Stimulated activated CD4-positive, alpha-beta T cell treated with anti-CD3 and anti-CD28 coated beads, TNF-alpha, amount 100 ng/mL, for 48 hours (primary cell): ENCODE measurements around the gene SLC5A9.
"Not testable (repeated sequence)": the region's sequence is repeated elsewhere in the genome, so short reads cannot be mapped to it uniquely, and the experiment has no call there.

Experiments used
- DNase-seq, 3 donors: peaks; one replicate each; pipeline ENCODE4 v3.0.0-alpha.2; 2020; ENCODE audit warnings: low read depth in 3 of 3

SLC5A9 gene

DNA sequence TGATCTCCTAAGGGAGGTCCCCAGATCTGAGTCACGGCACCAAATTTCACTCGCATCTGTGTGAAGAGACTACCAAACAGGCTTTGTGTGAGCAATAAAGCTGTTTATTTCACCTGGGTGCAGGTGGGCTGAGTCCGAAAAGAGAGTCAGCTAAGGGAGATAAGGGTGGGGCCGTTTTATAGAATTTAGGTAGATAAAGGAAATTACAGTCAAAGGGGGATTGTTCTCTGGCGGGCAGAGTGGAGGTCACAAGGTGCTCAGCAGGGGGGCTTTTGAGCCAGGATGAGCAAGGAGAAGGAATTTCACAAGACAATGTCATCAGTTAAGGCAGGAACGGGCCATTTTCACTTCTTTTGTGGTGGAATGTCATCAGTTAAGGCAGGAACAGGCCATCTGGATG lies 8.2 kb upstream of the SLC5A9 start:
- not testable (repeated sequence) for DNase-seq

DNA sequence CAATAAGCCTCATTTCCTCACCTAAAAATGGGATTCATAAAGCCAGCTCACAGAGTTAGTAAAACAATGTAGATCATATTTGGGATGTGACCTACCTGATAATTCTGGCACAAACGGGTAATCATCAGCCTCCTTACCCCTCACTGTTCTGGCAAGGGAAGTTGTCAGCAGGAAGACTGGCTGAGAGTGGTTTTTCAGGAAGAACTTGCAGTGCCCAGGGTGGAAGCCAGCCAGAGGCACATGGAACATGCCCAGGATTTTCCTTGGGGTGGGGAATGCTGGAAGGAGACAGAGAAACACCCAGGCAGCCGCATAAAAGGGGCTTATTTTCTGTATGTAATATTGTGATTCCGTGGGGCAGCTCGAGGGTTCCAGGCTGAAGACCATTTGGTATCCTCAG lies 7.7 kb upstream of the SLC5A9 start:
- DNase-seq, result no peak

DNA sequence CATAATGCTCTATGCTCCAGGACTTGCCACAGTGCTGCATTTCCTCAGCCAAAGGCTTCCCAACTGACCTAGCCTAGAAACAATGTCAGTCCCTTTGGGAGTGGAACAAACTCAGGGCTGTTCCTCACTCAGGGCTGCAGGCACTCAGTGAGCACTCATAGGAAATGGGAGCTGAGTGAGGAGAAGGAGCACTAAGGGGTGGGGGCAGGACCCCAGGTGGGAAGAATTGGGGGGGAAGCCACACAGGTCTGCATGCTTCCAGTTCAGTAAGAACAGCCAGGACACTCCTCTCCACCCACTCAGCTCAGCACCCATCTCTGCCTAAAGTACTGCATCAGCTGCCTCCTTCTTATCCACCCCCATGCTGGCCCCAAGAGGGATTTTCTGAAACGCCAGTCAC lies 7.3 kb upstream of the SLC5A9 start:
- no peak for DNase-seq

DNA sequence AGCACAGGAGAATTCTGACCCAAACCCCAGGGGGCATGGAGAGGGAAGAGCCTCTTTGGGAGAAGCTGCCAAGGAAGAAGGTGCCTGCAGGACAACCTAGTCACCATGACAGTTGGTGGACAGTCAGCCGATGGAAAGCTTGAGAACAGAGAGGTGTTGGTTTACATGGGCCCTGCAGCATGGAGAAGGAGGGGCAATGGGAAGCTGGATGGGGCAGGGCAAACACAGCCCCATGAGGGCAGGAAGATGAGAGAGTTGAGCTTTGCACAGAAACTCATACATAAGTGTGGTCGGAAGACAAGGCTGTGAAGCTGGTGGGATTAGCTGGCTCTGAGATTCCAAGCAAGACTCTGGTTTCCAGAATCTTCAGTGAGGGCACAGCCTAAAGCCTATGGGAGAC lies 6.6 kb upstream of the SLC5A9 start:
- DNase-seq, result no peak

DNA sequence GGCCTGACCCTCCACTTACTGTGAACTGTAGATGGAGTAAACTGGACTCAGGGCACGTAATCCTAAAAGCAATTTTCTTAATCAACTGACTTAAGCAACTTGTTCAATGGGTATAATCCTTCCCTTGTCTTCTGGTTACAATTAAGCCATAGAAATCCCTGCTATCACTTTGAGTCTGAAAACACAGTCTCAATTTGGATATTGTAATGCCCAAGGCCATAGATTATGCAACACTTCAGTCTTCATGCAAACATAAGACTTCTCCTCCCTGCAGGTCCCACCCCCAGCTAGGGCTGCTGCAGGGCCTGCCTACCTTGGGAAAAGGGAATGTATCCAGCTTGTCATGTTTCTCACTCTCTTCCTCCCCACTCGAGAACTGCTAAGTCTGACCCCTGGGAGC lies 6.2 kb upstream of the SLC5A9 start:
- DNase-seq, result no peak

DNA sequence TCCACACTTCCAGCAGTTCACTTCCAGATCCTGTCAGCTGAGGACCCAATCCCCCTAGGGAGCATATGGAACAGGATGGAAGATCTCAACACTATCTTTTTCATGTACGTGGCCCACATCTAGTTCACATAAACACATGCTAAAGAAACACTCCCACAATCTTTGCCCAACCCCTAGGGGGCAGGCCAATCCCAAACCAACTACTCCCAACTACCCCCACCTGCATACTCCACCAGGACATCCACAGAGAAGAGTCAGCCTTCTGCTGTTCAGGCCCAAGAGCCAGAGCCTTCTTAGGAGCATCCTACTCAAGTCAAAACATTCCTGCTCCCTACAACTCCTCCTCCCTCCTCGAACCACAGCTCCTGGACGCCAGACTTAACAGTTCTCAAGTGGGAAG lies 5.6 kb upstream of the SLC5A9 start:
- no peak for DNase-seq

DNA sequence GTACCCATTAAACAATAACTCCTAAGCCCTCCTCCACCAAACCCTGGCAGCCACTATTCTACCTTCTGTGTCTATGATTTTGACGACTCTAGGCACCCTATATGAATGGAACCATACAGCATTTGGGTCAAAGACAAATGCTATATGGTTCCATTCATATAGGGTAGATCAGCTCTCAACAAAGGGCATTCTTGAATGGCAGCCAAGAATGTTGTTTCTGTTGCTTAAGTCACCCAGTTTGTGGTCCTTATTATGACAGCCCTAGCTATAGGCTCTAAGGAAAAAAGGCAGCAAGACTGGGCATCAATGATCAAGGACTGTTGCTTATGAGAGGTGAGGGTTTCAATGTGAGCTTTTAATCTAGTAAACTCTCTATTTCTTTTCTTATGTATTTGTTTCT lies 4.7 kb upstream of the SLC5A9 start:
- DNase-seq, result no peak

DNA sequence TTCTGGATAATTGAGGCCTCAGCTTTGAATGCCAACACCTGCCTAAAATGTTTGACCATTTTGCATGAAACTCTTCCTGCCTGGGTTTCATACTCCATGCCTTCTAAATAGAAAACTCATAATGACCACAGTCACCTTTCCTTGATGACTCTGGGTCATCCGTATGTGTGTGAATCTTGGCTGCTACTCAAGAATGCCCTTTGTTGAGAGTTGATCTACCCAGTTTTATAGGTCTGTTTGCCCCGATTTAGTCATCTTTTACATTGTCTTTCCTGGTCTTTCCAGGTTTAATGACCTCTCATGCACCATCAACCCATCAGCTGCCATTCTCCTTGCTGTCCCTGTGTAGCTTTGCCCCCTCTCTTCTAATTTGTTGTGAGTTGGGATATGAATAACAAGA lies 2.7 kb upstream of the SLC5A9 start:
- no peak for DNase-seq

DNA sequence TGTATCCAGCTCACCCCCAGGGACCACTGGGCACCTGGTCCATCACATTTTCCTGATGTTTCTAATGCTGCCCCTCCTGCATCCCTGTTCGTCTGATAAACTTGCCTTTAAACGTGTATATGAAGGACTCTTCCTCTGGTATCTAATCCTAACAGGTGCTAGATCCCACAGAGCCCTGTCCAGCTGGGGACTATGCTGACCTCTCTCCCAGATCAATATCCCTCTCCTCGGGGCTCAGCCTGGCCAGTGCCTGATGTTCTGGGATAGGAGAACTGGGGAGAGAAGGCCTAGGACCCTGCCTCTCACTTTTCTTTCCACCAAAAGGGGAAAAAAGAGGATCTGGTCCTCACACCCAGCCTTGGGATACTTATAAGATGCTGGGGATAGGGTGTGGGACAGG lies 1.4 kb upstream of the SLC5A9 start:
- DNase-seq, result no peak

DNA sequence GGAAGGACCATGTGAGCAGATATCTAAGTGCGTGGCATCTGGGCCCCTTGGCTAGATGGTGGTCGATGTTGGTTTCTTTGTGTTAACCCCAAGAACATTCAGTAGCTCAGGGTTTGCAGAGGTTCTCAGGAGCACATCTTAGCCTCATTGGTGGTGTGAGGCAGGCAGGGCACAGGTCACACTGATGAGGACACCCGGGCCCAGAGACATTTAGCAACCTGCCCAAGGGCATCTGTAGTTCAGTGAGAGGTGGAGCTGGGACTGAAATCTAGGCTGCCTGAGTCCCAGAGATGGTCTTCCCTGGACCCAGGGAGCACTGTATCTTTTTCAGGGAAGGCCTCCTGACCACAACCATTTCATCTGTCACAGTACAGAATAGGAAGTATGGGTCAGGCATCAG lies 859 bp upstream of the SLC5A9 start:
- DNase-seq, result no peak

DNA sequence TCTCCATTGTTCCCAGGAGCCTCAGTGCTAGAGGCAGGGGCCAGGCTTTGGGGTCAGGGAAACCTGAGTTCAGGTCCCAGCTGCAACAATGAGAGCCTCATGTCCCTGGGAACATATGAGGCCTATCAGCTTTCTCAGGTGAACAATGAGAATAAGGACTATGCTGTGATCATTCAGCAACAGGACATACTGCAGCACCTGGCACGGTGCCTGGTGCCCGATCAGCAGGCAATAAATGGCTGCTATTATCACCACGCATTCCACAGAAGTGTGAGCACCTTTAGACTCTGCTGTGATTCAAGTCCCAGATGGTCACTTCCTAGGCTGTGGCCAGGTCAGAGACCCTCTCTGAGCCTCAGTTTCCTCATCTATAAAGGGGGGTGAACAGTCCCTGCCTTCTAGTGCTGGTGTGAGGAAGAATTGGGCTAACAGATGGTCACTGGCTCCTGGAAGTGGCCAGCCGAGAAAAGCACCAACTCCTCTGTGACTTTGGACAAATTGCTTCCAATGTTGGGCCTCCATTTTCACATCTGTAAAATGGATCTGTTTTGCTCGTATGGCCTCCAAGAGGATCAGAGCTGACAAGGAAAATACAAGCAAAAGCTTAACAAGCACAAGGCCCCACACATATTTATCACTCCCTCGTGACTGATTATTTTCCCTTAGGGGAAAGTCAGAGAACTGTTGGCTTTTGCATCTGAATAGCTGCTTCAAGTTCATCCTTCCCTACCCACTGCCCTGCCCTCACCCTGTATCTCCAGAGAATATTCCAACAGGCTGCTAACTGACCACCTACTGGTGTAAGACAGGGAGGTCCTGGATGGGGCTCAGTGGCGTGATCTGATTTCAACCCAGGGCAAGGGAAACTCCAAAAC lies 1.1 kb downstream of the SLC5A9 start:
- no peak for DNase-seq

DNA sequence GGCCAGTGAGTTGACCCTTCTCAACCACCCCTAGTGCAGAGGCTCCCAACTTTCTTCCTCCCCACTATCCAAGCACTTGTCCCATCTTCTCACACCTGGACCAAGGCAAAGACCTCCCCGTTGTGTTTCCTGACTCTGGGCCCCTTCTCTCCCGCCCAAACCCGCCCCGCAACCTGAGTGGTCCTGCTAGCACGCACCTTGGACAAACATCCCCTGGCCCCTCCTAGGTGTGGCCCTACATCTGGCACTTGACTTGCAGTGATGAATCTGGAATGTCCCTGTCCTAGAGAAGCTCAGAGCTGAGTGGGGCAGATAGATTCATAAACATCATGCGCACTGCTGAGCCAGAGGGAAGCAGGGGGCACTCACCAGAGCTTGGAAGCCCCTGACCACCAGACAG lies 2.3 kb downstream of the SLC5A9 start:
- DNase-seq, result no peak

DNA sequence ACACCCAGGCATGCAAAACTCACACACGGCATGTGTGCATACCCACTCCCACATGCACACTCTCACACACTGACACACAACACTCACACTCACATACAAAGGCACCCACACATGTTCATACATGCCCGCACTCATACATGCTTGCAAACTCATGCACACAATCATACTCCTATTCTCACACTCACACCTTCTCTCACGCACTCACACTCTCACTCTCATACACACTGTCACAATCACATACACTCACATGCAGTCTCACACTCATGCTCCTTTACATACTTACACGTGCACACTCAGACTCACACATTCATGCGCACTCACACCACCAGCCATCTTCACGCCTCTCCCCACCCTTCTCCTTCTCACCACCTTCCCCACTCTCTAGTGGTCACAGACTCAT lies 3.1 kb downstream of the SLC5A9 start:
- DNase-seq, result no peak

DNA sequence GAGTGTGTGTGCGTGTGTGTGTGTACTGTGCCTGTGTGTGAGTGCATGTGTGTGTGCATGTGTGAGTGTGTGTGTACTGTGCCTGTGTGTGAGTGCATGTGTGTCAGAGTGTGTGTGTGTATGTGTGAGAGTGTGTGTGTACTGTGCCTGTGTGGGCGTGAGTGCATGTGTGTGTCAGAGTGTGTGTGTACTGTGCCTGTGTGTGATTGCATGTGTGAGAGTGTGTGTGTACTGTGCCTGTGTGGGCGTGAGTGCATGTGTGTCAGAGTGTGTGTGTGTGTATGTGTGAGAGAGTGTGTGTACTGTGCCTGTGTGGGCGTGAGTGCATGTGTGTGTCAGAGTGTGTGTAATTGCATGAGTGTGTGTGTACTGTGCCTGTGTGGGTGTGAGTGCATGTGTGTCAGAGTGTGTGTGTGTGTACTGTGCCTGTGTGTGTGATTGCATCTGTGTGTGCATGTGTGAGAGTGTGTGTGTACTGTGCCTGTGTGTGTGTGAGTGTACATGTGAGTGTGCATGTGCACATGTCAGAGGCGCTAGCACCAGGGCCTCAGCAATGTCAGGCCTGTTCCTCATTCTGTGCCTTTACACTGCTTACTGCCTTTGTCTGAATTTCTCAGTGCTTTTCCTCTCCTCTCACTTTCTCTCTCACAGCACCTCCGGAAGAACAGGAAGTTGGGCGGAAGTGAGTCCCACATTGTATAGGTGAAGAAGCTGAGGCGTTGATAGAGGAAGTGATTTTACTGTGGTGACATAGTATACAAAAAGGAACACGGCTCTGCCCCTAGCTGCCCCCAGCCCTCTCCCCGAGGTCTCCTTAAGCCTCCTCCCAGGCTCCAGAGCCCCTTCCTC lies 4.9 kb downstream of the SLC5A9 start:
- DNase-seq, result no peak

DNA sequence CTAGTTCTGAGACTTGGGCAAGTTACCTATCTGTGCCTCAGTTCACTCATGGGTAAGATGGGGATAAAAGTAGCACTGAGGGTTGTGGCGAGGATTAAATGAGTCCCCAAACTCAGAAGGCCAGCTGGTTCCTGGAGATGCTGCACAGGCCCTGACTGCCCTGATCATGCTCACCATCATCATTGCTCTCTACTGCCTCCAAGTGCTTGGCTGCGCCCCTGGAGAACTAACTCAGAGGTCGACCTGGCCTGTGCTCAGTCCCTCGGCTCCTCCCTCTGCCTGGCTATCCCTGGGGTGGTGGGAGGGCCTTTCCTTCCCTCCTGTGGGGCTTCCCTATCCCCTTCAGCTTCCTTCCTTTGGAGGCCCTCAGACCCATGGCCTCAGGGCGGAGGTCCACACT lies 5.6 kb downstream of the SLC5A9 start:
- DNase-seq, result no peak

DNA sequence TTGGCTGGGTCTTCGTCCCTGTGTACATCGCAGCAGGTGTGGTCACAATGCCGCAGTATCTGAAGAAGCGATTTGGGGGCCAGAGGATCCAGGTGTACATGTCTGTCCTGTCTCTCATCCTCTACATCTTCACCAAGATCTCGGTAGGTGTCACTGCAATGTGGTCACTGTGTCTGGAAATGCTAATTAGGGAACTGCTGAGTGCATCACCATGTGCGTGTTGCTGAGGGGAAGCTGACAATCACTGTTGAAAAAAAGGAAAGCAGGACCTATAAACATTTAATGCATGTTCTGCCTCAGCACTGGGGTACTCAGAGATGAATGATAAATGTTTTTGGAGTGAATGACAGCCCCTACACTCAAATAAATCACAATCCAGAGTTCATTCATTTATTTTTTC lies 6.8 kb downstream of the SLC5A9 start:
- DNase-seq, result no peak

DNA sequence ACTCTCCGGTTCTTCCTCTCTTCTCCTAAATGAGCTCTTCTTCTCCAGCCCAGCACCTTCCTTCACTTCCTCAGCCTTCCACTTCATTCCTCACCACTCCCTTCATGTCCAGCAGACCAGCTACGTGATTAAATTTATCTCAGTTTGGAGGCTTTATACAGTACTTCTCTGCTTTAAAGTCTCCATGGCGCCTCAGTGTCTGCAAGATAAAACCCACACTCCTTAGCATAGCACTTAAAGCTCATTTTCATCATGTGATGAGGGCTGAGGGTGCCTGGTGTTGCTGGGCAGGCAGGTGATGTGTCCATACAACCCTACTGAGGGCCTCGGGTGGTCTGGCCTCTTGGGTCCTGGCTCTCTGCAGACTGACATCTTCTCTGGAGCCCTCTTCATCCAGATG lies 7.7 kb downstream of the SLC5A9 start:
- DNase-seq, result no peak

DNA sequence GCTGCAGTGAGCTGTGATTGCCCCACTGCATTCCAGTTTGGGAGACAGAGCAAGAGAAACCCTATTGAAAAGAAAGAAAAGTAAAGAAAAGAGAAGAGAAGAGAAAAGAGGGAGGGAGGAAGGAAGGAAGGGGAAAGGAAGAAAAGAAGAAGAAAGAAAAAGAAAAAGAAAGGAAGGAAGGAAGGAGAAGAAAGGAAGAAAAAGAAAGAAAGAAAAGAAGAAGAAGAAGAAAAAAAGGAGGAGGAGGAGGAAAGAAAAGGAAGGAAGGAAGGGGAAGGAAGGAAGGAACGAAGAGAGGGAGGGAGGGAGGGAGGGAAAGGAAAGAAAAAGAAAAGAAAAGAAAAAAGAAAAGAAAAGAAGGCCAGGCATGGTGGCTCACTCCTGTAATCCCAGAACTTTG lies 10.2 kb downstream of the SLC5A9 start:
- no peak for DNase-seq

DNA sequence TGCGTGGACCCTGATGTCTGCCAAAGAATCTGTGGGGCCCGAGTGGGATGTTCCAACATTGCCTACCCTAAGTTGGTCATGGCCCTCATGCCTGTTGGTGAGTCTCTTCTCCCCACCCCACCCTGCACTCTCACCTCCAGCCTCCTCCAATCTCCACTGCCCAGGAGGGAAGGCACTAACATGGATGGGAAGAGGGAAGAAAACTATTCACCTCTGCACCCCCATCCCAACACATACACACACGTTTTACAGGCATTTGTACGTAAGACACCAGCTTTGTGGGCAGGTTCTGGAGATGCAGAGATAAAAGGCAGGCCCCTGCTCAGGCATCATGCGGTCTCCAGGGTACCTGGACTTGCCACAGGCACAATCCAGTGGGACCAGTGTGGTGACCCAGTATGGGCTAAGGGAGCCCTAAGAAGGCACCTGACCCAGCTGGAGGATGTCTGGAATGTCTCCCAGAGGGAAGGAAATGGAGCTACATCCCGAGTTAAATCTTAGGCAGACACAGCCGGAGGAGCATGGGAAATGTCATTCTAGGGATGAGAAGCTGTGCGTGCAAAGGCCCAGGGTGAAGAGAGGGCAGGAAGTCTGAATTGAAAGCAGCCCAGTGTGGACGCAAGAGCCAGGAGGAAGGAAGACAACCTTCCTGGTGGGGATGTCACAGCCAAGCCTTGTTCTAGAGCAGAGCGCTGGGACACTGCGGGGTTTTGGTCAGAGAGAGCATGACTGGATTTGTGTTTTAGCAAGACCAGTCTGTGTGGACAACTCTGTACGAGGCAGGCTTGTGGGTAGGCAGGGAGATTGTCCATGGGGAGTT lies 11.4 kb downstream of the SLC5A9 start:
- DNase-seq, result no peak

DNA sequence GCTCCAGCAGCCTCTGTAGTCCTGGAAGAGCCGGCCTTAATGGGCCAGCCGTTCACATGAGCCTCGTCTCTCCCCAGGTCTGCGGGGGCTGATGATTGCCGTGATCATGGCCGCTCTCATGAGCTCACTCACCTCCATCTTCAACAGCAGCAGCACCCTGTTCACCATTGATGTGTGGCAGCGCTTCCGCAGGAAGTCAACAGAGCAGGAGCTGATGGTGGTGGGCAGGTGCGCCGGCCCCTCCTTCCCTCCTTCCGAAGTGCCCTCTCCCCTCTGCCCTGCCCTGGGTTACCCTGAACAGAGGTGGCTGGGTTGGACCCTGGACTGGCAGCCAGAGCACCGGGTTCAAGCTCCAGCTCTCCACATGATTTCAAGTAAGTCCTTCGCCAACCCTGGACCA lies 13.1 kb downstream of the SLC5A9 start:
- DNase-seq, result no peak

DNA sequence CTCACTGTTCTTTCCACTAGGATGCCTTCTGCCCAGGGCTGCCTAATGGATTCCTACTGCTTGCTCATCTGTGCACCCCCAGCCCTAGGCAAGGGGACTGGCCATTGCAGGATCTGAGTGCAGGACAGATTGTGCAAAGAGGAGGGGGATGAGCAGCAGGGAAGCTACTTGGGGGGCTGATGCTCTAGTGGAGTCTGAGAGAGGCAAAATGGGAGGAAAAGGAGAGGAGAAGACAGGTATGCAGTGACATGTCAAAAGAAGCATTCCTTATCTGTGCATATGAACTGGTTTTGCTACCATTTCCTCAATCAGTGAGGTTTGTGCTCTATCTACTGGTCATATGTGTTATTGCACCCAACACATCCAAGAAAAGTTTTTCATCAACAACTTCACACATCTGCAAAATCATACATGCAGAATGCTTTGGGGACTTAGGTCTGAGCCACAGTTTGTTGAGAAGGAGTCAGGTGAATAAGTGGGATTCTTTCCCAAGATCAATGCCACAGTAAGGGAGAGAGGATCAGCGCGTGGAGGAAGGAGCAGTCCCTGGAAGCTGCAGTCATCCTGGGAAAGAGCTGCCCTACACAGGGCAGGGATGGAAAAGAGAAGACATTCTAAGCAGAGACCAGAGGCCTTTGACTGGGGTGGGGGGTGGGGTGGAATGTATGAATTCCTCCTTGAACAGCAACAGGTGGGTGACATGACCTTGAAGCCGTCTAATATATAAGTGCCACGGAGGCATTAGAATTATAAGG lies 14.4 kb downstream of the SLC5A9 start:
- no peak for DNase-seq
